NB4 (cell line): ENCODE measurements around the gene GRIFIN.

Experiments
- MYC ChIP-seq: IDR thresholded peaks from 2 replicates; pipeline ENCODE4 v1.6.1; 2011; ENCODE audit warnings: low read depth, low read length
- POLR2A ChIP-seq: IDR thresholded peaks from 2 replicates; pipeline ENCODE4 v1.6.1; 2011; ENCODE audit warnings: mild to moderate bottlenecking; ENCODE audit not compliant: insufficient read length; ENCODE audit errors: extremely low read depth
- TF ChIP-seq, protein P1 (sequence below): IDR thresholded peaks from one replicate; pipeline ENCODE4 v1.5.1; 2012; ENCODE audit warnings: low read depth, low read length
- TF ChIP-seq, protein P2 (sequence below): IDR thresholded peaks from 2 replicates; pipeline ENCODE4 v1.6.1; 2011; ENCODE audit warnings: low read depth, low read length

DNA sequence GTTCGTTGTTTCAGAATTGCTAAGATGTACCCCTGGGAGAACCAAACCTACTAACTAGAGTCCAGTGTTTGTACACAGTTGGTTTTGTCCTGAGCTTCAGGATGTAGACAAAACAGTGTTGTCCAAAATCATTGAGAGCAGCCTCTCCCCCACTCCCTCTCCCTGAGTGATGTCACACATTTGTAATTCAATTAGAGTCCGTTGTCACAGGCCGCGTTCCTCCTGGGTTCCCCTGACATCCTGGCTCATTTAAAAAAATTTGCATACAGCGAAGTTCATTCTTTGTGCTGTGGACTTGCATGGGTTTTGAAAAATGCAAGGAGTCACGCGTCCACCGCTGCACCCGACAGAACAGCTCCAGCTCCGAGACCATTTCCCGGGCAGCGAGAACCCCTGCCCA, 10.3 kb downstream of the GRIFIN start:
- TF ChIP-seq MYC (no peak), POLR2A (no peak)
- TF ChIP-seq, protein P1, sequence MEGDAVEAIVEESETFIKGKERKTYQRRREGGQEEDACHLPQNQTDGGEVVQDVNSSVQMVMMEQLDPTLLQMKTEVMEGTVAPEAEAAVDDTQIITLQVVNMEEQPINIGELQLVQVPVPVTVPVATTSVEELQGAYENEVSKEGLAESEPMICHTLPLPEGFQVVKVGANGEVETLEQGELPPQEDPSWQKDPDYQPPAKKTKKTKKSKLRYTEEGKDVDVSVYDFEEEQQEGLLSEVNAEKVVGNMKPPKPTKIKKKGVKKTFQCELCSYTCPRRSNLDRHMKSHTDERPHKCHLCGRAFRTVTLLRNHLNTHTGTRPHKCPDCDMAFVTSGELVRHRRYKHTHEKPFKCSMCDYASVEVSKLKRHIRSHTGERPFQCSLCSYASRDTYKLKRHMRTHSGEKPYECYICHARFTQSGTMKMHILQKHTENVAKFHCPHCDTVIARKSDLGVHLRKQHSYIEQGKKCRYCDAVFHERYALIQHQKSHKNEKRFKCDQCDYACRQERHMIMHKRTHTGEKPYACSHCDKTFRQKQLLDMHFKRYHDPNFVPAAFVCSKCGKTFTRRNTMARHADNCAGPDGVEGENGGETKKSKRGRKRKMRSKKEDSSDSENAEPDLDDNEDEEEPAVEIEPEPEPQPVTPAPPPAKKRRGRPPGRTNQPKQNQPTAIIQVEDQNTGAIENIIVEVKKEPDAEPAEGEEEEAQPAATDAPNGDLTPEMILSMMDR, result no peak
- TF ChIP-seq, protein P2, sequence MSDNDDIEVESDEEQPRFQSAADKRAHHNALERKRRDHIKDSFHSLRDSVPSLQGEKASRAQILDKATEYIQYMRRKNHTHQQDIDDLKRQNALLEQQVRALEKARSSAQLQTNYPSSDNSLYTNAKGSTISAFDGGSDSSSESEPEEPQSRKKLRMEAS, result no peak
